K562 (cell line): ENCODE data around the gene POLR1B. TPM values are rescaled to one million over a fixed set of nuclear protein-coding genes. Genes with fewer than 3 reads are reported as not detected.
"Not testable (repeated sequence)": the region's sequence is repeated elsewhere in the genome, so short reads cannot be mapped to it uniquely, and the experiment has no call there.

Source experiments
- ATAC-seq: fragments of 200-7000 bp; cut with Tn5 transposase; 3 replicates; pipeline ENCODE4 v1.9.1; 2020; ENCODE audit warnings: moderate library complexity
- BruUV-seq: library from RNA; stranded (reverse); fragments of 400-500 nt; replicated peaks from 2 replicates; lab custom pipeline; 2021; lab: Mats Ljungman, UMichigan
- CTCF ChIA-PET: fragments of 300-600 bp; formaldehyde crosslinking; extraction: SDS; loops from one replicate; lab custom pipeline; 2021; ENCODE audit warnings: low intra/inter-chr PET ratio; lab: Yijun Ruan, JAX
- POLR2A ChIA-PET: fragments of 300-600, 350-650 bp; sonication (Branson Sonifier 250); formaldehyde crosslinking; extraction: SDS; loops from one replicate; lab custom pipeline; 2021; ENCODE audit warnings: antibody characterized with exemption, inconsistent platforms; lab: Yijun Ruan, JAX
- DNase-seq, 4 experiments: peaks; one replicate each; pipeline versions ENCODE4 v3.0.0 to v3.0.0-alpha.2; 2011 to 2018; ENCODE audit warnings: low spot score in 3 of 4, mixed read lengths in 3 of 4; ENCODE audit errors: extremely low read depth in 1 of 4
- FAIRE-seq: peaks from 2 replicates; lab custom pipeline; 2011; peaks lifted over from hg19 to GRCh38; lab: Jason Lieb, UNC
- H2AFZ ChIP-seq: 2 replicates; pipeline ENCODE4 v1.6.0; 2011; ENCODE audit warnings: low read depth, low read length, control low read depth, inconsistent platforms
- H3K27ac ChIP-seq: fragments of 200-600 bp; 3 replicates; pipeline ENCODE4 v1.8.0; 2011; ENCODE audit warnings: low read depth, mild to moderate bottlenecking, control low read depth, inconsistent platforms, low read length, moderate library complexity, mixed read lengths; ENCODE audit errors: extremely low read depth
- H3K27me3 ChIP-seq, 2 experiments: fragments of 300-600 bp in 1 of 2; 2 replicates in 1 of 2; 3 replicates in 1 of 2; pipeline versions ENCODE4 v1.6.0 to v1.8.0; 2011; ENCODE audit warnings: inconsistent platforms in 2 of 2, low read length in 2 of 2, mild to moderate bottlenecking in 1 of 2, mixed read lengths in 1 of 2, moderate library complexity in 1 of 2; ENCODE audit not compliant: control insufficient read depth in 2 of 2, insufficient read depth in 2 of 2
- H3K36me3 ChIP-seq: fragments of 300-600 bp; 3 replicates; pipeline ENCODE4 v1.8.0; 2011; ENCODE audit warnings: mild to moderate bottlenecking, low read length, inconsistent platforms; ENCODE audit not compliant: control insufficient read depth, insufficient read depth
- H3K4me1 ChIP-seq, 2 experiments: fragments of 200-600 bp in 1 of 2; replicated peaks in 1 of 2; 2 replicates in 1 of 2; 3 replicates in 1 of 2; pipeline versions ENCODE4 v1.5.1 to v1.8.0; 2011; ENCODE audit warnings: inconsistent platforms in 2 of 2, low read length in 2 of 2, mild to moderate bottlenecking in 1 of 2, mixed read lengths in 1 of 2, moderate library complexity in 1 of 2; ENCODE audit not compliant: control insufficient read depth in 2 of 2, insufficient read depth in 2 of 2
- H3K4me2 ChIP-seq: 2 replicates; pipeline ENCODE4 v1.6.1; 2011; ENCODE audit warnings: low read length, control low read depth, inconsistent platforms, mixed read lengths; ENCODE audit not compliant: insufficient read depth
- H3K4me3 ChIP-seq: fragments of 200-600 bp; sonication (generic), shearing (Covaris generic); 2 replicates; pipeline ENCODE4 v1.5.1; 2016; ENCODE audit warnings: control low read depth, inconsistent platforms
- H3K79me2 ChIP-seq: fragments of 200-600 bp; 3 replicates; pipeline ENCODE4 v1.8.0; 2011; ENCODE audit warnings: low read length, inconsistent platforms; ENCODE audit not compliant: control insufficient read depth, insufficient read depth
- H3K9ac ChIP-seq, 2 experiments: 2 replicates each; pipeline versions ENCODE4 v1.6.0 to v1.6.1; 2011; ENCODE audit warnings: low read depth in 2 of 2, low read length in 2 of 2, control low read depth in 1 of 2, inconsistent platforms in 1 of 2, mild to moderate bottlenecking in 1 of 2, mixed read lengths in 1 of 2; ENCODE audit not compliant: insufficient read depth in 1 of 2
- H3K9me1 ChIP-seq: one replicate; pipeline ENCODE4 v1.6.0; 2011; ENCODE audit warnings: inconsistent platforms, mild to moderate bottlenecking, low read length, moderate library complexity; ENCODE audit not compliant: control insufficient read depth, insufficient read depth
- H3K9me3 ChIP-seq: replicated peaks from 2 replicates; pipeline ENCODE4 v1.5.1; 2011; ENCODE audit warnings: low read depth, low read length, inconsistent platforms; ENCODE audit not compliant: control insufficient read depth, insufficient read depth
- H4K20me1 ChIP-seq: replicated peaks from 2 replicates; pipeline ENCODE4 v1.6.1; 2011; ENCODE audit warnings: low read length, inconsistent platforms, mixed read lengths; ENCODE audit not compliant: control insufficient read depth, insufficient read depth
- C11orf30 ChIP-seq: fragments of 450-650 bp; IDR thresholded peaks from 2 replicates; pipeline ENCODE4 v1.6.1; 2016; ENCODE audit warnings: low read depth, mild to moderate bottlenecking
- GATA2 ChIP-seq: sonication (generic); formaldehyde crosslinking; IDR thresholded peaks from 2 replicates; pipeline ENCODE4 v1.4.0; 2020; ENCODE audit warnings: mild to moderate bottlenecking, missing genetic modification reagents
- IFI16 ChIP-seq: fragments of 250-450 bp; sonication (Bioruptor Pico); IDR thresholded peaks from 2 replicates; pipeline ENCODE4 v2.1.2; 2022; ENCODE audit warnings: mild to moderate bottlenecking, inconsistent platforms
- MAFF ChIP-seq: IDR thresholded peaks from 2 replicates; pipeline ENCODE4 v1.6.1; 2012; ENCODE audit warnings: low read length, improper control_type of control experiment
- MAFG ChIP-seq: fragments of 450-650 bp; conservative IDR thresholded peaks from 2 replicates; pipeline ENCODE4 v1.6.1; 2016; ENCODE audit warnings: missing genetic modification characterization, missing compliant biosample characterization
- MAFK ChIP-seq: IDR thresholded peaks from 2 replicates; pipeline ENCODE4 v1.6.1; 2011; ENCODE audit warnings: low read length, improper control_type of control experiment
- MED1 ChIP-seq: sonication (generic); formaldehyde crosslinking; IDR thresholded peaks from 2 replicates; pipeline ENCODE4 v1.8.1; 2023; ENCODE audit warnings: missing genetic modification reagents, borderline replicate concordance
- SIN3B ChIP-seq: fragments of 450-650 bp; IDR thresholded peaks from 2 replicates; pipeline ENCODE4 v1.6.1; 2017; ENCODE audit warnings: low read depth, mild to moderate bottlenecking, moderate library complexity
- TAF9B ChIP-seq: fragments of 450-650 bp; IDR thresholded peaks from 2 replicates; pipeline ENCODE4 v1.6.1; 2018; ENCODE audit warnings: mild to moderate bottlenecking; ENCODE audit not compliant: partially characterized antibody
- ZNF224 ChIP-seq: sonication (generic); formaldehyde crosslinking; IDR thresholded peaks from 2 replicates; pipeline ENCODE4 v1.8.0; 2022; ENCODE audit warnings: mild to moderate bottlenecking, missing genetic modification reagents
- ZNF316 ChIP-seq: fragments of 450-650 bp; IDR thresholded peaks from 2 replicates; pipeline ENCODE4 v1.6.1; 2016
- WGBS: fragments of 100-300 bp; shearing (Covaris generic); methylation state at CpG from one replicate; pipeline ENCODE4 v1.1.6; 2016; ENCODE audit warnings: low coverage, mixed read lengths; ENCODE audit not compliant: insufficient coverage; ENCODE audit errors: missing lambda C conversion rate; 5-methylcytosine and 5-hydroxymethylcytosine counted together
- in situ Hi-C: fragments of 300-500 bp; cut with MboI; formaldehyde crosslinking; loops from 4 replicates; pipeline ENCODE4 v1.15.0; 2018; ENCODE audit warnings: inconsistent platforms, mixed read lengths
- intact Hi-C: fragments of 100-400 bp; cut with micrococcal nuclease; formaldehyde crosslinking; loops from 2 replicates; pipeline ENCODE4 v1.14.2; 2022
- polyA plus RNA-seq, 8 experiments: library from polyadenylated mRNA; depleted of rRNA in 4 of 8; stranded (reverse) in 5 of 8; unstranded in 3 of 8; fragments of >200 nt; fragmentation: Nextera tagmentation in 2 of 8; fragmentation: Illumina TruSeq in 1 of 8; extraction: Ambion mirVana in 2 of 8; extraction: Trizol in 1 of 8; gene quantifications; 2 replicates each; pipeline versions ENCODE4 v1.2.1 to v1.2.3, GENCODE V29; 2011 to 2014; ENCODE audit warnings: inconsistent platforms in 1 of 8, missing spikeins in 1 of 8
- total RNA-seq, 7 experiments: library from RNA; depleted of rRNA in 6 of 7; stranded (reverse); fragments of >200 nt in 6 of 7; fragmentation: Illumina TruSeq in 2 of 7; extraction: Trizol in 2 of 7; gene quantifications; 2 replicates each; pipeline versions ENCODE4 v1.2.1 to v1.2.3, GENCODE V29; 2011 to 2021; ENCODE audit warnings: low replicate concordance in 1 of 7
- TF ChIP-seq, protein P1 (sequence below): sonication (generic); formaldehyde crosslinking; IDR thresholded peaks from 2 replicates; pipeline ENCODE4 v1.8.1; 2023; ENCODE audit warnings: mild to moderate bottlenecking, missing genetic modification reagents, moderate library complexity

Gene POLR1B
- total and polyA plus RNA-seq, 9 of the 15 experiments (the other 6 are each of a cell fraction or from before 2014, with no cell fraction given), result 19.8 to 55.1 (median 40.2) TPM

DNA sequence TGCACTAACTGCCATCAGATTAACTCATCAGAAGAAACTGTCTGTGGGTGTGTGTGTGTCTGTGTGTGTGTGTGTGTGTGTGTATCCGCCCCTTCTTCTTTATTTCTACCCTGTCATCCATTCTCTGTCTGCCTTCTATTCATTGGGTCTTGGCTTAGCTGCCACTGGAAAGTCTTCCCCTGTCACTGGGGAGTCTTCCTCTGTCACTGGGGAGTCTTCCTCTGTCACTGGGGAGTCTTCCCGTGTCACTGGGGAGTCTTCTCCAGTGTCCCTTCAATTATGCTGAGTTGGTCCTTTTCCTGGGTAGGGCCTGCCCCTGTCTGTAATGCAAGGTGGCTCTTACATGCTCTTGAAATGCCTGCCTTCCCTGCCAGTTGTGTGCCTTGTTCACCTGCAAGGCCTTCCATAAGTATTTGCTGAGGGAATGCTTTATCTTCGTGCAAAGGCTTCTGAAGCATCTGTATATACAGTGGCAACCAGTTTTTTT, 18.9 kb upstream of the POLR1B start:
- Histone ChIP-seq H3K4me1 (peaks cover 6 to 21% of the 10 kb centered on the region in 2 experiments; a peak in 4 of 5 replicates), H3K9me3 (no peaks in the 10 kb centered on the region), H3K79me2 (no peaks in the 10 kb centered on the region), H3K4me2 (no peak overlapping the region), H3K9me1 (no peaks in the 10 kb centered on the region), H4K20me1 (no peaks in the 10 kb centered on the region), H3K27ac (no peak overlapping the region), H3K27me3 (no peaks in the 10 kb centered on the region), H3K36me3 (peaks cover 51% of the 10 kb centered on the region), H3K9ac (no peak overlapping the region), H2AFZ (no peak overlapping the region), H3K4me3 (no peak overlapping the region)
- CTCF ChIA-PET, result no interaction called here
- in situ Hi-C loops, result no loop called here
- FAIRE-seq, result no peak
- BruUV-seq, result no TSS peak
- intact Hi-C loops, result no loop called here
- DNase-seq, result no peak
- no peak for ATAC-seq
- TF ChIP-seq SIN3B (no peak), ZNF224 (CRISPR knock-in tag) (no peak), MAFF (peak; percentile 60), ZNF316 (peak; percentile 88), GATA2 (CRISPR knock-in tag) (no peak), IFI16 (CRISPR knock-in tag) (no peak), TAF9B (no peak), MAFG (peak; percentile 68), C11orf30 (peak; percentile 77), MAFK (peak; percentile 46; the same call in 1 of the 2 replicates), MED1 (CRISPR knock-in tag) (no peak)
- TF ChIP-seq, protein P1, sequence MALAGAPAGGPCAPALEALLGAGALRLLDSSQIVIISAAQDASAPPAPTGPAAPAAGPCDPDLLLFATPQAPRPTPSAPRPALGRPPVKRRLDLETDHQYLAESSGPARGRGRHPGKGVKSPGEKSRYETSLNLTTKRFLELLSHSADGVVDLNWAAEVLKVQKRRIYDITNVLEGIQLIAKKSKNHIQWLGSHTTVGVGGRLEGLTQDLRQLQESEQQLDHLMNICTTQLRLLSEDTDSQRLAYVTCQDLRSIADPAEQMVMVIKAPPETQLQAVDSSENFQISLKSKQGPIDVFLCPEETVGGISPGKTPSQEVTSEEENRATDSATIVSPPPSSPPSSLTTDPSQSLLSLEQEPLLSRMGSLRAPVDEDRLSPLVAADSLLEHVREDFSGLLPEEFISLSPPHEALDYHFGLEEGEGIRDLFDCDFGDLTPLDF, result no peak
- 75% methylated on average over 3 of the region's 3 CpGs for WGBS
- POLR2A ChIA-PET, result interaction anchor here (0.6 kb wide), 1 partner anchor 8 kb away, joined by 3 read pairs; no protein-coding TSS in a partner anchor

DNA sequence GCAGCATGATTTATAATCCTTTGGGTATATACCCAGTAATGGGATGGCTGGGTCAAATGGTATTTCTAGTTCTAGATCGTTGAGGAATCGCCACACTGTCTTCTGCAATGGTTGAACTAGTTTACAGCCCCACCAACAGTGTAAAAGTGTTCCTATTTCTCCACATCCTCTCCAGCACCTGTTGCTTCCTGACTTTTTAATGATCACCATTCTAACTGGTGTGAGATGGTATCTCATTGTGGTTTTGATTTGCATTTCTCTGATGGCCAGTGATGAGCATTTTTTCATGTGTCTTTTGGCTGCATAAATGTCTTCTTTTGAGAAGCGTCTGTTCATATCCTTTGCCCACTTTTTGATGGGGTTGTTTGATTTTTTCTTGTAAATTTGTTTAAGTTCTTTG, 18.0 kb upstream of the POLR1B start:
- H3K79me2 ChIP-seq, ATAC-seq, in situ Hi-C loops, POLR2A ChIA-PET, H3K27ac ChIP-seq, CTCF ChIA-PET, H3K9ac ChIP-seq, intact Hi-C loops, H3K9me3 ChIP-seq, DNase-seq, H3K9me1 ChIP-seq, FAIRE-seq, H3K4me2 ChIP-seq, H3K27me3 ChIP-seq, H3K4me3 ChIP-seq, BruUV-seq, H4K20me1 ChIP-seq, H2AFZ ChIP-seq: not testable (repeated sequence)
- Histone ChIP-seq H3K36me3 (peaks cover 53% of the 10 kb centered on the region), H3K4me1 (peaks cover 6 to 15% of the 10 kb centered on the region in 2 experiments; a peak in 4 of 5 replicates)
- 94% methylated on average over 2 of the region's 3 CpGs for WGBS
